K562 (cell line): ENCODE results near the gene RAB26. TPM values are rescaled to one million over a fixed set of nuclear protein-coding genes. Genes with fewer than 3 reads are reported as not detected.

ENCODE experiments used
- CSDE1 ChIP-seq, 2 experiments: fragments of 450-650 bp; IDR thresholded peaks; 2 replicates each; pipeline ENCODE4 v1.6.1; 2016; ENCODE audit warnings: mild to moderate bottlenecking in 1 of 2
- ELF1 ChIP-seq: fragments of 200-800 bp; sonication (Bioruptor generic); IDR thresholded peaks from 2 replicates; pipeline ENCODE4 v1.6.1; 2016; ENCODE audit warnings: missing genetic modification characterization, missing compliant biosample characterization
- NR2C2 ChIP-seq, 2 experiments: fragments of 200-800 bp in 1 of 2; sonication (Bioruptor generic) in 1 of 2; sonication (generic) in 1 of 2; formaldehyde crosslinking in 1 of 2; IDR thresholded peaks; 2 replicates each; pipeline versions ENCODE4 v1.6.1 to v1.8.0; 2016 to 2022; ENCODE audit warnings: mild to moderate bottlenecking in 1 of 2, missing compliant biosample characterization in 1 of 2, missing genetic modification characterization in 1 of 2, missing genetic modification reagents in 1 of 2
- PCBP2 ChIP-seq: fragments of 200-400 bp; formaldehyde crosslinking; IDR thresholded peaks from 2 replicates; pipeline ENCODE4 v1.6.1; 2018; ENCODE audit warnings: low read length, low read depth, mild to moderate bottlenecking, moderate library complexity; ENCODE audit not compliant: poor library complexity, severe bottlenecking
- RFX1 ChIP-seq: fragments of 450-650 bp; IDR thresholded peaks from 2 replicates; pipeline ENCODE4 v1.6.1; 2016; ENCODE audit warnings: mild to moderate bottlenecking, moderate library complexity
- TEAD2 ChIP-seq: fragments of 450-650 bp; IDR thresholded peaks from 2 replicates; pipeline ENCODE4 v1.6.1; 2016; ENCODE audit warnings: missing genetic modification characterization, control low read depth, missing compliant biosample characterization
- ZBTB17 ChIP-seq: fragments of 450-650 bp; formaldehyde crosslinking; IDR thresholded peaks from 2 replicates; pipeline ENCODE4 v1.4.0; 2020; ENCODE audit warnings: mild to moderate bottlenecking
- ZSCAN32 ChIP-seq: fragments of 450-650 bp; formaldehyde crosslinking; IDR thresholded peaks from 2 replicates; pipeline ENCODE4 v1.4.0; 2020; ENCODE audit warnings: mild to moderate bottlenecking, moderate library complexity
- polyA plus RNA-seq, 8 experiments: library from polyadenylated mRNA; depleted of rRNA in 4 of 8; stranded (reverse) in 5 of 8; unstranded in 3 of 8; fragments of >200 nt; fragmentation: Nextera tagmentation in 2 of 8; fragmentation: Illumina TruSeq in 1 of 8; extraction: Ambion mirVana in 2 of 8; extraction: Trizol in 1 of 8; gene quantifications; 2 replicates each; pipeline versions ENCODE4 v1.2.1 to v1.2.3, GENCODE V29; 2011 to 2014; ENCODE audit warnings: inconsistent platforms in 1 of 8, missing spikeins in 1 of 8
- total RNA-seq, 7 experiments: library from RNA; depleted of rRNA in 6 of 7; stranded (reverse); fragments of >200 nt in 6 of 7; fragmentation: Illumina TruSeq in 2 of 7; extraction: Trizol in 2 of 7; gene quantifications; 2 replicates each; pipeline versions ENCODE4 v1.2.1 to v1.2.3, GENCODE V29; 2011 to 2021; ENCODE audit warnings: low replicate concordance in 1 of 7
- TF ChIP-seq, protein P1 (sequence below): fragments of 450-650 bp; IDR thresholded peaks from one replicate; pipeline ENCODE4 v1.6.1; 2018; ENCODE audit warnings: mild to moderate bottlenecking, moderate library complexity; ENCODE audit not compliant: partially characterized antibody
- TF ChIP-seq, protein P2 (sequence below), 3 experiments: IDR thresholded peaks in 2 of 3; conservative IDR thresholded peaks in 1 of 3; 2 replicates each; pipeline ENCODE4 v1.5.1; 2011 to 2012; ENCODE audit warnings: low read length in 3 of 3, mild to moderate bottlenecking in 3 of 3, control low read depth in 2 of 3, improper control_type of control experiment in 1 of 3, inconsistent platforms in 1 of 3, low read depth in 1 of 3, mixed read lengths in 1 of 3, moderate library complexity in 1 of 3; ENCODE audit not compliant: insufficient read depth in 2 of 3
- TF ChIP-seq, protein P3 (sequence below): fragments of 200-800 bp; sonication (Bioruptor generic); IDR thresholded peaks from 2 replicates; pipeline ENCODE4 v1.6.1; 2016; ENCODE audit warnings: missing genetic modification characterization, missing compliant biosample characterization

Gene RAB26
- total and polyA plus RNA-seq, 9 of the 15 experiments (the other 6 are each of a cell fraction or from before 2014, with no cell fraction given), result 0.25 to 6.1 (median 2.1) TPM

GRCh38 chr16:2194166-2194834 lies 45.9 kb downstream of the RAB26 start (continued):
- TF ChIP-seq, protein P1, sequence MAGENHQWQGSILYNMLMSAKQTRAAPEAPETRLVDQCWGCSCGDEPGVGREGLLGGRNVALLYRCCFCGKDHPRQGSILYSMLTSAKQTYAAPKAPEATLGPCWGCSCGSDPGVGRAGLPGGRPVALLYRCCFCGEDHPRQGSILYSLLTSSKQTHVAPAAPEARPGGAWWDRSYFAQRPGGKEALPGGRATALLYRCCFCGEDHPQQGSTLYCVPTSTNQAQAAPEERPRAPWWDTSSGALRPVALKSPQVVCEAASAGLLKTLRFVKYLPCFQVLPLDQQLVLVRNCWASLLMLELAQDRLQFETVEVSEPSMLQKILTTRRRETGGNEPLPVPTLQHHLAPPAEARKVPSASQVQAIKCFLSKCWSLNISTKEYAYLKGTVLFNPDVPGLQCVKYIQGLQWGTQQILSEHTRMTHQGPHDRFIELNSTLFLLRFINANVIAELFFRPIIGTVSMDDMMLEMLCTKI, result no peak
- TF ChIP-seq ZBTB17 (CRISPR knock-in tag), result no peak
- TF ChIP-seq, protein P2, sequence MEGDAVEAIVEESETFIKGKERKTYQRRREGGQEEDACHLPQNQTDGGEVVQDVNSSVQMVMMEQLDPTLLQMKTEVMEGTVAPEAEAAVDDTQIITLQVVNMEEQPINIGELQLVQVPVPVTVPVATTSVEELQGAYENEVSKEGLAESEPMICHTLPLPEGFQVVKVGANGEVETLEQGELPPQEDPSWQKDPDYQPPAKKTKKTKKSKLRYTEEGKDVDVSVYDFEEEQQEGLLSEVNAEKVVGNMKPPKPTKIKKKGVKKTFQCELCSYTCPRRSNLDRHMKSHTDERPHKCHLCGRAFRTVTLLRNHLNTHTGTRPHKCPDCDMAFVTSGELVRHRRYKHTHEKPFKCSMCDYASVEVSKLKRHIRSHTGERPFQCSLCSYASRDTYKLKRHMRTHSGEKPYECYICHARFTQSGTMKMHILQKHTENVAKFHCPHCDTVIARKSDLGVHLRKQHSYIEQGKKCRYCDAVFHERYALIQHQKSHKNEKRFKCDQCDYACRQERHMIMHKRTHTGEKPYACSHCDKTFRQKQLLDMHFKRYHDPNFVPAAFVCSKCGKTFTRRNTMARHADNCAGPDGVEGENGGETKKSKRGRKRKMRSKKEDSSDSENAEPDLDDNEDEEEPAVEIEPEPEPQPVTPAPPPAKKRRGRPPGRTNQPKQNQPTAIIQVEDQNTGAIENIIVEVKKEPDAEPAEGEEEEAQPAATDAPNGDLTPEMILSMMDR (IDR thresholded peaks at IDR 0.05 in 2 of 3, conservative IDR thresholded peaks at IDR 0.05 in 1 of 3; ENCODE audit: insufficient read depth in 2 of 3, low read depth in 1 of 3, low read length in 3 of 3), result no peak
- peak in 1 of 2 experiments; percentile 58; a peak in 1 of 4 replicates for TF ChIP-seq CSDE1 (IDR thresholded peaks at IDR 0.05)
- TF ChIP-seq RFX1, result peak; percentile 95
- TF ChIP-seq ELF1 (tag), result no peak
- TF ChIP-seq, protein P3, sequence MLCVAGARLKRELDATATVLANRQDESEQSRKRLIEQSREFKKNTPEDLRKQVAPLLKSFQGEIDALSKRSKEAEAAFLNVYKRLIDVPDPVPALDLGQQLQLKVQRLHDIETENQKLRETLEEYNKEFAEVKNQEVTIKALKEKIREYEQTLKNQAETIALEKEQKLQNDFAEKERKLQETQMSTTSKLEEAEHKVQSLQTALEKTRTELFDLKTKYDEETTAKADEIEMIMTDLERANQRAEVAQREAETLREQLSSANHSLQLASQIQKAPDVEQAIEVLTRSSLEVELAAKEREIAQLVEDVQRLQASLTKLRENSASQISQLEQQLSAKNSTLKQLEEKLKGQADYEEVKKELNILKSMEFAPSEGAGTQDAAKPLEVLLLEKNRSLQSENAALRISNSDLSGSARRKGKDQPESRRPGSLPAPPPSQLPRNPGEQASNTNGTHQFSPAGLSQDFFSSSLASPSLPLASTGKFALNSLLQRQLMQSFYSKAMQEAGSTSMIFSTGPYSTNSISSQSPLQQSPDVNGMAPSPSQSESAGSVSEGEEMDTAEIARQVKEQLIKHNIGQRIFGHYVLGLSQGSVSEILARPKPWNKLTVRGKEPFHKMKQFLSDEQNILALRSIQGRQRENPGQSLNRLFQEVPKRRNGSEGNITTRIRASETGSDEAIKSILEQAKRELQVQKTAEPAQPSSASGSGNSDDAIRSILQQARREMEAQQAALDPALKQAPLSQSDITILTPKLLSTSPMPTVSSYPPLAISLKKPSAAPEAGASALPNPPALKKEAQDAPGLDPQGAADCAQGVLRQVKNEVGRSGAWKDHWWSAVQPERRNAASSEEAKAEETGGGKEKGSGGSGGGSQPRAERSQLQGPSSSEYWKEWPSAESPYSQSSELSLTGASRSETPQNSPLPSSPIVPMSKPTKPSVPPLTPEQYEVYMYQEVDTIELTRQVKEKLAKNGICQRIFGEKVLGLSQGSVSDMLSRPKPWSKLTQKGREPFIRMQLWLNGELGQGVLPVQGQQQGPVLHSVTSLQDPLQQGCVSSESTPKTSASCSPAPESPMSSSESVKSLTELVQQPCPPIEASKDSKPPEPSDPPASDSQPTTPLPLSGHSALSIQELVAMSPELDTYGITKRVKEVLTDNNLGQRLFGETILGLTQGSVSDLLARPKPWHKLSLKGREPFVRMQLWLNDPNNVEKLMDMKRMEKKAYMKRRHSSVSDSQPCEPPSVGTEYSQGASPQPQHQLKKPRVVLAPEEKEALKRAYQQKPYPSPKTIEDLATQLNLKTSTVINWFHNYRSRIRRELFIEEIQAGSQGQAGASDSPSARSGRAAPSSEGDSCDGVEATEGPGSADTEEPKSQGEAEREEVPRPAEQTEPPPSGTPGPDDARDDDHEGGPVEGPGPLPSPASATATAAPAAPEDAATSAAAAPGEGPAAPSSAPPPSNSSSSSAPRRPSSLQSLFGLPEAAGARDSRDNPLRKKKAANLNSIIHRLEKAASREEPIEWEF (CRISPR knock-in tag), result no peak
- no peak for TF ChIP-seq TEAD2
- no peak for TF ChIP-seq ZSCAN32 (CRISPR knock-in tag)
- TF ChIP-seq NR2C2 (CRISPR knock-in tag; IDR thresholded peaks at IDR 0.05), result no peak
- no peak for TF ChIP-seq NR2C2 (tag; IDR thresholded peaks at IDR 0.05)
- no peak for TF ChIP-seq PCBP2
